GM19452 (cell line): ENCODE measurements around the gene HPSE.
A peak's percentile ranks its signal among the peaks of the same experiment; 100 is the strongest.

Source experiments
- ATAC-seq: cut with Tn5 transposase; IDR thresholded peaks from one replicate; pipeline ENCODE4 v1.9.1; 2021; ENCODE audit not compliant: unreplicated experiment

Gene HPSE

DNA sequence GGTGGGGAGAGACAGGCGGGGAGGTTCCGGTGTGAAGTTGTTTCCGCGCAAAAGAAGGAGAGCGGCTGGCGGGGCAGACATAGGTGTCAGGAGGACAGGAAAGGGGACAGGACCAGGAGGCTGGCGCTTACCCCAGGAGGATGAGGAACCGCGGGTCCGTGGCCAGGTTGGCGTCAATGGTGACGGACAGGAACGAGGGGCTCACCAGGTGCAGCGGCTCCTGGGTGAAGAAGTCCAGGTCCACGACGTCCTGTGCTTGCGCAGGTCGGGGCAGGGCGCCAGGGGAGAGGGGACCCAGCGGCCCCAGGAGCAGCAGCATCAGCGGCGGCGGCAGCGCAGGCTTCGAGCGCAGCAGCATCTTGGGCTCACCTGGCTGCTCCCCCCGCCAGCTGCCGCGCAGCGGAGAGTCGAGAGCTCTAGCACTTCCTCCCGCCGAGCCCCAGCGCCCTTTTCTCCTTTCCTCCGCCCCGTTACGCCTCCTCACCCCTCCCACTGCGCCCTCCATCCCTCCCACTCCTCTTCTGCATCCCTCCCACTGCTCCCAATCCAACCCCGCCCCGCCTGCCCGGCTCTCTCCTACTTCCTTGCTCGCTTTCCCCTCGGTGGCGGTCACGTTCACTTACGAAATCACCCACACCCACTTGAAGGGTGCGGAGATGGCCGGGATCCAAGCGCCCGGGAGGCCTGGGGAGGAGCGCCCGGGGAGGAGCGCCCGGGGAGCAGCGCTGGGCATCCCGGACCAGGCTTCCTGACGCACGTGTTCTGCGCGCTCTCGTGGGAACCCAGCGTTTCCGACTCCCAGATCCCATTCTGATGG, at the start of gene HPSE:
HPSE (minus strand) TSS at position 424 of the 817 bp plus-strand sequence; CDS start at position 358, 66 bp downstream.
- peak; percentile 92 for ATAC-seq

- ATAC-seq: no peak
Observed at GRCh38 chr4:83382850-83383249, 48.2 kb upstream of the HPSE start.

DNA sequence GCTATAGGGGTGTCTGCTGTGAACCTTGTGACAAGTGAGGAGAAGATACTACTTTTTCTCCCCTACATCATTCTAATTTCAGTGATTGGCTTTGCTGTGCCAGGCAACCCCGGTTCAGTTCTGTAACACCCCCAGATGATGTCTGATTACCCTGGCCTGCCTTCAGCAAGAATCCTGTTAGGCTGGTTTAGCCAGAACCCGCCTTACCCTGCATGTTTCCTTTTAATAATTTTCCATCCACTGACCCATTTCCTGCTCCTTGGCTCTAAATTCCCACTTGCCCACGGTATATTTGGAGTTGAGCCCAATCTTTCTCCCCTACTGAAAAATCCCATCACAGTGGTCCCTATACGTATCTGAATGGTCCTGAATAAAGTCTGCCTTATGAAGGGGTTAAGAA, 46.5 kb upstream of the HPSE start:
- no peak for ATAC-seq

DNA sequence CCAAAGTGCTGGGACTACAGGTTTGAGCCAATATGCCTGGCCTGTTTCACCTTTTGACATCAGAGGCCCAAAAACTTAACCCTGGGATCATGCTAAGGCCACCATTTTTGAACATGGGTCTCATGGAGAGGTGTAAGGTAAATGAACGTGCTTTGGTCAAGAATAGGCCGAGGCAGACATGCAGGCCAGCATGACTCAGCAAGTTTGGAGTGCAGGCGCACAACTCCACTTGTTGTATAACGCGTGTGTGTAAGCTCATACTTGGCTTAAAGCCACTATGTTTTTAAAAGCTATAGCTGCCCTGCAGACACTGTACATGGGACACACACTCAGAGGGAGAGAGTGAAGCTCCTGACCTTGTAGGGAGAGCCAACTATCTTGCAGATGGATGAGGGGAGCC, 43.8 kb upstream of the HPSE start:
- ATAC-seq: no peak

DNA sequence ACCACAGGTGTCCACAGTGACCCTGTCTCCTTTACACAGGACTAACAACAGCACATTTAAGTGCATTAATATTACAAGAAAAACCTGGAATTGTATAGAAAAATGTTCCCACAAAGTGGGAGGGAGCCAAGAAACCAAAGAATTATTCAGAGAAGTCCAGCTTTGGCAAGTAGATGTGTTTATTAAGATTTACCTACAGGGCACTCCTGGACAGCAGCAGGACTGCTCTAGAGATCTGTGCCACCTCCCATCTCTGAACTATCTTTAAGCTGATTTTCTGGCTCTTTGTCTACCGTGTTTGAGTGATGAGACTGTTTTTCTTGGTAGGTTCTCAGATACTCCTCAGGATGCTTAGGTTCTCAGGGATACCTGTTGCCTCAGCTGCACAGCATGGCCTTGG, 38.3 kb upstream of the HPSE start:
- ATAC-seq: no peak

- ATAC-seq: no peak
Observed at GRCh38 chr4:83371936-83372335, 37.3 kb upstream of the HPSE start.

GRCh38 chr4:83371235-83371634, 36.6 kb upstream of the HPSE start:
- ATAC-seq: no peak

GRCh38 chr4:83370640-83370906, 35.9 kb upstream of the HPSE start:
- ATAC-seq: no peak

DNA sequence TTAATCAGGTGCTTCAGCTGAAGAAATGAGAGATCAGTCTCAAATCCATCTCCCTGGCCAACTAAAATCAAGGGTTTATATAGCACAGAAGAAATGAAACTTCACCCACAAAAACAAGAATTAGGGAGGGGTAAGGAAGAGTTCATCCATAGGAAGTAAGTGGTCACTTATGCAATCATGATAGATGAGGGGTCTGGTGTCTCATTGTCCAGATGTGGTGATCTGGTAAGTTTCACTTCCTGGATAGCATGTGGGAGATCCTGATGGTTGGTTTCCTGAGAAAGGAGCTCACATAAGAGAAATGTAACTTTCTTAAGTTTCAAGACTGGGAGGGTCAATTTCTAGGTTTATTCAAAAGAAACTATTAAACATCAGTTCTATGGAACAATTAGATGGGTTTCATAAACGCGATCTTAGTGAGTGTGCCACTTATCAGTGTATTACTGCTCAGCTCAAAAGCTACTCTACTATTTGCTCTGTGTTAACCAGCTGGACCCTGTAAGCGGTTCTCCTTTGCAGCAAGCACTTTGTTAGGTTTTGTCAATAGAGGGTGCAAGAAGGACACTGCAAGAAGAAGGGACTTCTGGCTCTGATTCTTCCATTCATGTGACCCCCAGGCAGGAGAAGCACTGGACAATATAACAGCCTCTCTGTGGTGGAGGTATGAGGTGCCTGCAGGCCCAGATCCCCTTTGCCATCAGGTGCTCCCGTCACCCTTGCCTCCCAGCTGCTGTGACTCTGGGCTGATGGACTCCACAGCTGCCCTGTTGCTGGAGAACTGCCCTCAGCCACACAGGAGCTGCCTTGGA, 35.4 kb upstream of the HPSE start:
- ATAC-seq: no peak

GRCh38 chr4:83364312-83364711, 29.7 kb upstream of the HPSE start:
- ATAC-seq: no peak

- peak; percentile 66 for ATAC-seq
Observed at GRCh38 chr4:83362492-83363329, 28.1 kb upstream of the HPSE start.

DNA sequence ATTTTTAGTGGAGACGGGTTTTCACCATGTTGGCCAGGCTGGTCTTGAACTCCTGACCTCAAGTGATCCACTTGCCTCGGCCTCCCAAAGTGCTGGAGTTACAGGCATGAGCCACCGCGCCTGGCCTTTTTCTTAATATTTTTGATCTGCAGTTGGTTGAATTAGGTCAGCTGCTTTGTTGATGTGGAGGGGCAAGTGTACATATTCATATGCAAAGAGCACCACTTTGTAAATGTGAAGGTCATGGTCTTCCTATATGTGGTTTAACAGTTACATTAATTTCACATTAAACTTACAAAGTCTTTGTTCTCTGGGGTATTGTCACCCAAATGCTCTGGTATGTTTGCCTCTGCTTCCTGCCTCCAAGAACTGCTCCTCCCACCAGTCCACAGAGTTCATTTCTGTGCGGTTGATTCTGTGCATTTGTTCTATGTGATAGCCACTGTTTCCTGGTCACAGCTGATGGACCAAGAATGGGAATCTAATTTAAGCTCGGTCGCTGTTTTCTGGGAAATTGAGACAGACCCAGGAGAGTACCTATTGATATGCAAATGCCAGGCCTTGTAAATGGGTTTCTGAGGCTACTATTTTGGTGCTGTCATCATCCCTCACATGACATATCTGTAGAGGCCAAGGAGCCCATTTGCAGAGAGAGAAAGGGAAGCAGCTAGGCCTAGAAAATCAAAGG, 26.9 kb upstream of the HPSE start:
- no peak for ATAC-seq

GRCh38 chr4:83360018-83360417, 25.4 kb upstream of the HPSE start:
- no peak for ATAC-seq

DNA sequence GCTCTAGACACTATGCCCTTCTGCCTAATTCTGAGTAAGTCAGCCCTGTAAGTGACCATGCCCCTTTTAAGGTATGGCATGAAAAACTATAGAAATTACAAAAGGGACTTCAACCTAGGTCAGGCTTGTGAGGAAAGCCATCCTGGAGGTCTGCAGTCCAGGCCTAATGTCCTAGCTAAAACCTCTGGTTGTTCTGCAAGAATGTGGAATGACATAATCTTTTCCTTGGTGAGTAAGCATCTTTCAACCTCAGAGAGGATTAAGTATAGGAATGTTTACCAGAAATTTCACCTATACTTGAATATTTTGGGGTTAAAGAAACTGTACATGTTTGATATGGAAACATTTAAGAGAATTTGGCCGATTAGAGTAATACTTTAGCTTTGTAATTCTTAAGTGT, 23.8 kb upstream of the HPSE start:
- ATAC-seq: no peak

GRCh38 chr4:83356899-83357661, 22.4 kb upstream of the HPSE start:
- no peak for ATAC-seq

DNA sequence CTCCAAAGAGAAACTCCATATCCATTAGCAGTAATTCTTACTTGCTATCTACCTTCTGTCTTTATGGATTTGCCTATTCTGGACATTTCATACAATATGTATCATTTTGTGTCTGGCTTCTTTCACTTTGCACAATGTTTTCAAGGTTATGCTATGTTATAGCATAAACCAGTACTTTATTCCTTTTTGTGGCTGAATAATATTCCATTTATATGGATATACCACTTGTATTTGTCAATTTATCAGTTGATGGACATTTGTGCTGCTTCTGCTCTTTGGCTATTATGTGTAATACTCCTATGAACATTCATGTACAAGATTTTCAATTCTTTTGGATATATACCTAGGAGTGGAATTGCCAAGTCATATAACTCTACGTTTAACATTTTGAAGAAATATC, 18.9 kb upstream of the HPSE start:
- no peak for ATAC-seq

GRCh38 chr4:83348074-83348473, 13.4 kb upstream of the HPSE start:
- ATAC-seq: no peak

DNA sequence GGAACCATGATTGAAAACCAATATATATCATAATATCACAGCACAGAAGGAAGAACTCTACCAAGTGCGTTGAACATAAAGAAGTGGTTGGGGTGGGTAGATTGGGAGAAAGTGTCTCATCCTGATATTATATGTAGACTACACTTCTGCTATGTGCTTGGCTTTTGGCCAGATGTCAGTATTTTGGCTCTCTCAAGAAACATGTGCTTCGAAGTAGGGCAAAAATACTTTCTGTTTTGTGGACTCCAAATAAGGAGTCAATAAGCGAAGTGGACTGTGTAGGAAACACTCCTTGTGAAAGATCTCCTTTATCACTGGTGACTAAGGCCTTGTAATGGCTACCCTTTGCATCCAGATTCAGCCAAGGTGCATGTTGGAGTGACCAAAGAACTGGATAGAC, 7.8 kb upstream of the HPSE start:
- ATAC-seq: no peak

GRCh38 chr4:83340692-83341343, 6.2 kb upstream of the HPSE start:
- no peak for ATAC-seq

GRCh38 chr4:83339573-83339972, 4.9 kb upstream of the HPSE start:
- ATAC-seq: no peak
